HTR-8/SVneo (cell line): ENCODE data around the gene BORCS6.

Experiments used
- DNase-seq: peaks from one replicate; pipeline ENCODE4 v3.0.0; 2011; ENCODE audit warnings: low spot score, mixed read lengths; ENCODE audit not compliant: insufficient read length
- FAIRE-seq: peaks from 2 replicates; lab custom pipeline; 2011; peaks lifted over from hg19 to GRCh38; lab: Jason Lieb, UNC

BORCS6 gene

GRCh38 chr17:8145811-8146210, 44.2 kb downstream of the BORCS6 start:
- FAIRE-seq (no peak), DNase-seq (no peak)

- no peak for FAIRE-seq
Observed at GRCh38 chr17:8144401-8145231, 45.4 kb downstream of the BORCS6 start.

DNA sequence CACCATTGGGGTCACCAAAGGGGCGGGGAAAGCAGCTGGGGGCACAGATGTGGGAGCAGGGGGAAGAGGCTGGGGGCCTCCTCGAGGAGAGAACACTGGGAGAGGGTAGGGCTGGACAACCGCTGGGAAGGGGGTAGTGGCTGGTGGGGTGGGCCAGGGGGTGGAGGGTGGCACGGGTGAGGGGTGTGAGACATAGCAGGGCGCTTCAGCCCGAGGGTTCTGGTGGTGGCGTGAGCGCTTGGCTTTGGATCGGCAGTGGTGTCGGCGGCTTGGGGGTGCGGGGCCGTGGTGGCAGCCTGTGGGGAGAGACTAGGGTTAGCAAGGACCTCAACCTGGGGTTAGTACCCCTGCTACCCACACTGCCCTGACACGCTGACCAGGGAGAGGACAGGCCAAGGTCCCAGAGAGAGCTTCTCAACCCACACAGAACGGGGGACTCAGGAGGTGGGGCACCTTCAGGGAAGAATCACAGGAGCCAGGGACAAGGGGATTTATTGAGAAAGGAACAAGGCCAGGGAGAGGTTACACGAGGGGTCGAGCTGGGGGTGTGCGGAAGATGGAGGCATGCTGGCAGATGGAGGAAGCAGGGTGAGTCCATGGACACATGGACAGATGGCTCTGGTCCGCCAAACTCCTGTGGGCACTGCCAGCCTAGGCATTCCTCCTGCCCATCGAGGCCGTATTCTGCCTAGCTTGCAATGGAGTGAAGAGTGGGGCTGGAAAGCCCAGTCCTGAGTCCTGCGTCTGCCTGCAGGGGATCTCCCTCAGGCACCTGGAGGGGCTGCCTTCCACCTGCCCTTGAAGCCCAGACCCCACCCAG, 46.2 kb downstream of the BORCS6 start:
- no peak for DNase-seq
- FAIRE-seq: no peak

More at GRCh38 chr17:8144401-8145231, 45.4 kb downstream of the BORCS6 start:
- no peak for DNase-seq

DNA sequence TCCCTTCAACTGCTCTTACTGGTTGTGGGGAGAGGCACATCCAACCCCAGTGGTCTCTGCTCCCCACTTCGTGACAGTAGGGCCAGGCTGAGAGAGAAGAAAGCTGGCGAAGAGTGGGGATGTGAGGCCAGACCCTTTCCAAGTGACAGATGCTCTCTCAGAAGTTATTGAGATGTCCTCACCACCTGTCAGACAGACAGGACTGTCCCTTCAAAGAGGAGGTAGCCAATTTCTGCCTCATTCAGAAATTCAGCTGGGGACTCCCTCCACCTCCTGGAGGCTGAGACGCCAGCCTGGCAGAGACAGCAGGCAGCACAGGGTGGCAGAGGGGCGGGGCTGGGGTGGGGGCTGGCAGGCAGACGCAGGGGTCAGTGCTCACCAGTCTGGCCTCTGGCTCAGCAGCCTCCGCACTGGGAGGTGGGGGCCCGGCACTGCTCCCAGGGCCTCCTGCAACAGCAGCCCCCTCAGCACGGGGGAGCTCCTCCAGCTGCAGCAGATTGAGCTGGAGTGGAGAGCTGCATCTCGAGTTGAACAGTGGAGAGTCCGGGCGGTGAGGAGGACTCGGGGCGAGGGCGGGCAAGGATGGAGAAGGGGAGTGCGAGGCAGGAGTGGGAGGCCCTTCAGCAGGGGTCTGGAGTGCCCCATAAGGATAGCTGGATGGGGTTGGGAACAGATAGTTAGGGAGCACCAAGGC, 46.9 kb downstream of the BORCS6 start:
- no peak for DNase-seq
- FAIRE-seq: no peak

DNA sequence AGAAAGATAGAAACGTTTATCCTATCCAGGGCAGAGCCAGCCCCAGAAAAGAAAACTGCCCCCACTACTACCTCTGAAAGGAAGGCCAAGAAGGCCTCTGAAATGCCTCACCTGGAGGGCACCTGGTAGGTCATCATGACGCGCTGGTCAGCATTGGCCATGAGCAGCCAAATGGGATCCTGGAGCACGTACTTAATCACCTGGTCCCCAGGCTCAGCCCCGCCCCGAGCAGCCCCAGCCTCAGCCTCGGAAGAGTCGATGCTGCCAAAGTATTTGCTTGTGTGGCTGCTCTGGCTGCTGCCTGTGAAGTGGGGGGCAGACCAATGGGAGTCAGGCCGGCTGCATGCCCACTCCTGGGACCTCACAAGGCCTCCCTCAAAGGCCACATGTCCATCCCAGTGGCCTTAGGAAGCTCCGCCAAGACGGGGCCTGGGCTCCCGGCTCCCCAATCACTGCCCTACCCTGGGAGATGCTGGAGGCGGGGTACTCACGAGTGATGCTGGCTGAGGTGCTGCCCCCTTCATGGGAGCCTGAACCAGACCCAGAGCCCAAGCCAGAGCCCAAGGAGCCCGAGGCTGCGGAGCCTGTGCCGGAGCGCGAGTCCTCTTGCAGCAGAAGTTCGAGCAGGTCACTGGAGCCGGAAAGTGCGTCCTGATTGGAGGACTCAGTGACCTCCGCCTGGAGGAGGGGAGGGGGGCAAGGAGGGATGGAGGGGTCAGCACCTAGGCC, 47.7 kb downstream of the BORCS6 start:
- DNase-seq (no peak), FAIRE-seq (no peak)

DNA sequence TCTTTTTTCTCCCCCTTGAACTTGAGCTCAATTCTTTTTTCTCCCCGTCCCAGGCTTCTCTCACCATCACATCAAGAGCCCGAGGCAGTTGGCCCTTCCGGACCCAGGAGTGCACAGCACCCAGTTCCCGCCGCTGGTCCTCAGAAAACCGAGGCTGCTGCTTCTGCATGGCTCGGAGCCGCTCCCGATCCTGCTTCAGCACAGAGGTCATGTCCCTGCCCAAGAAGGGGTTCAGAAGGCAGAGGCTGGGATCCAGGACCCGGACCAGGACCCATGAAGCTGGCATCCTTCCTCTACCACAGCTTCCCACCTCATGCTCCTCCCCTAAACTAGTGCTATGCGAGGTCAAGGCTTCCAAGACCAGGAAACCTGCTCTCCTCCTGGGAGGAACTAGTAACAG, 48.2 kb downstream of the BORCS6 start:
- FAIRE-seq (no peak), DNase-seq (no peak)

- FAIRE-seq (no peak), DNase-seq (no peak)
Observed at GRCh38 chr17:8141045-8141444, 48.9 kb downstream of the BORCS6 start.

GRCh38 chr17:8140065-8141029, 49.6 kb downstream of the BORCS6 start:
- no peak for DNase-seq
- no peak for FAIRE-seq

DNA sequence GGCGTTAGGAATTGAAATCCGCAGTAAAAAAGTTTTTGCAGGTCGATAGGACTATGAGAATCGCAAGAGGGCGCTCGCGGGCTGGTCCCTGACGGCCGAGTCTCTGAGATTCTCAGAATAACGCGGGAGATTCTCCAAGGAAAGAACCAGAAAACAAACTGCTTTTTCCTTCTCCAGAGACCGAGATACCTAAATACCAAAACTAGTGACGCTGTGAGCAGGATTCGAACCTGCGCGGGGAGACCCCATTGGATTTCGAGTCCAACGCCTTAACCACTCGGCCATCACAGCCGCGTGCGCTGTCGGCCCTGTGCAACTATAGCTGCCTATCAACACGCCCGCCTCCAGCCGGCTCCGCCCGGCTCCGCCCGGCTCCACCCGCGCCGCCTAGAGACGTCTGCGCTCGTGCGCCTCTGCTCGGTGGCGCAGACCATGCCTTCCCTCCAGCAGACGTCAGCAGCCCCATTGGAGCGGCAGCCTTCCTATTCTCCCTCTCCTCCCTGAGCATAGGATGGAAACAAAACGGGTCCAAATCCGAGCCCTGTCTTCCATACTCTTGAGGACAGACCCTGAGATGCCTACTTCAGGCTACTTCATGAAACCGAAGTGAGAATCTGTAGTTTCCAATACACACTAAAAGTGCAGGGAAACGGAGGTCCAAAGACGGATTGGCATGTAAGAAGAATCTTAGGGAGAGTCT, 51.2 kb downstream of the BORCS6 start:
- DNase-seq: no peak
- FAIRE-seq: peak; percentile 94

GRCh38 chr17:8138374-8138671, 51.7 kb downstream of the BORCS6 start:
- DNase-seq (no peak), FAIRE-seq (no peak)
